Osteoblast (primary cell): Measurements from ENCODE around the gene SAMD4A. TPM values are rescaled to one million over a fixed set of nuclear protein-coding genes. Genes with fewer than 3 reads are reported as not detected.

ENCODE experiments used
- DNase-seq: peaks from one replicate; pipeline ENCODE4 v3.0.0; 2011; ENCODE audit warnings: low spot score, mixed read lengths; ENCODE audit not compliant: insufficient read length; ENCODE audit errors: missing footprints
- H2AFZ ChIP-seq: 2 replicates; pipeline ENCODE4 v1.6.0; 2011; ENCODE audit warnings: mild to moderate bottlenecking, low read length
- H3K27ac ChIP-seq: 2 replicates; pipeline ENCODE4 v1.5.1; 2011; ENCODE audit warnings: mild to moderate bottlenecking, low read depth, low read length, moderate library complexity
- H3K27me3 ChIP-seq: 2 replicates; pipeline ENCODE4 v1.6.0; 2012; ENCODE audit warnings: mild to moderate bottlenecking, control low read depth, inconsistent platforms, low read length, moderate library complexity; ENCODE audit not compliant: insufficient read depth
- H3K36me3 ChIP-seq: 2 replicates; pipeline ENCODE4 v1.5.1; 2011; ENCODE audit warnings: mild to moderate bottlenecking, low read length, control low read depth, moderate library complexity; ENCODE audit not compliant: insufficient read depth
- H3K4me1 ChIP-seq: 2 replicates; pipeline ENCODE4 v1.5.1; 2011; ENCODE audit warnings: mild to moderate bottlenecking, low read length, control low read depth, moderate library complexity; ENCODE audit not compliant: insufficient read depth
- H3K4me2 ChIP-seq: 2 replicates; pipeline ENCODE4 v1.6.0; 2011; ENCODE audit warnings: mild to moderate bottlenecking, low read length; ENCODE audit not compliant: insufficient read depth
- H3K4me3 ChIP-seq: fragments of 200-600 bp; sonication (generic); 3 replicates; pipeline ENCODE4 v1.5.1; 2012; ENCODE audit warnings: mild to moderate bottlenecking, low read length, inconsistent platforms; ENCODE audit not compliant: insufficient read depth
- H3K79me2 ChIP-seq: 2 replicates; pipeline ENCODE4 v1.6.0; 2012; ENCODE audit warnings: mild to moderate bottlenecking, low read length, control low read depth, inconsistent platforms; ENCODE audit not compliant: insufficient read depth
- H3K9me3 ChIP-seq: 2 replicates; pipeline ENCODE4 v1.5.1; 2011; ENCODE audit warnings: low read depth, low read length, control low read depth
- H4K20me1 ChIP-seq: 2 replicates; pipeline ENCODE4 v1.6.0; 2012; ENCODE audit warnings: mild to moderate bottlenecking, low read length, control low read depth; ENCODE audit not compliant: insufficient read depth
- total RNA-seq: library from RNA; depleted of rRNA; stranded (reverse); fragments of >200 nt; gene quantifications from 2 replicates; pipeline ENCODE4 v1.2.3, GENCODE V29; 2012
- TF ChIP-seq, protein P1 (sequence below): IDR thresholded peaks from 2 replicates; pipeline ENCODE4 v1.5.1; 2011; ENCODE audit warnings: mild to moderate bottlenecking, low read depth, low read length, moderate library complexity; ENCODE audit errors: extremely low read depth

Gene SAMD4A
- total RNA-seq, 1 donor: 26.1 TPM

- DNase-seq: no peak
- no peak overlapping the region for H3K4me3 ChIP-seq
- H3K36me3 ChIP-seq: no peaks in the 10 kb centered on the region
- H3K9me3 ChIP-seq: no peaks in the 10 kb centered on the region
- TF ChIP-seq, protein P1, sequence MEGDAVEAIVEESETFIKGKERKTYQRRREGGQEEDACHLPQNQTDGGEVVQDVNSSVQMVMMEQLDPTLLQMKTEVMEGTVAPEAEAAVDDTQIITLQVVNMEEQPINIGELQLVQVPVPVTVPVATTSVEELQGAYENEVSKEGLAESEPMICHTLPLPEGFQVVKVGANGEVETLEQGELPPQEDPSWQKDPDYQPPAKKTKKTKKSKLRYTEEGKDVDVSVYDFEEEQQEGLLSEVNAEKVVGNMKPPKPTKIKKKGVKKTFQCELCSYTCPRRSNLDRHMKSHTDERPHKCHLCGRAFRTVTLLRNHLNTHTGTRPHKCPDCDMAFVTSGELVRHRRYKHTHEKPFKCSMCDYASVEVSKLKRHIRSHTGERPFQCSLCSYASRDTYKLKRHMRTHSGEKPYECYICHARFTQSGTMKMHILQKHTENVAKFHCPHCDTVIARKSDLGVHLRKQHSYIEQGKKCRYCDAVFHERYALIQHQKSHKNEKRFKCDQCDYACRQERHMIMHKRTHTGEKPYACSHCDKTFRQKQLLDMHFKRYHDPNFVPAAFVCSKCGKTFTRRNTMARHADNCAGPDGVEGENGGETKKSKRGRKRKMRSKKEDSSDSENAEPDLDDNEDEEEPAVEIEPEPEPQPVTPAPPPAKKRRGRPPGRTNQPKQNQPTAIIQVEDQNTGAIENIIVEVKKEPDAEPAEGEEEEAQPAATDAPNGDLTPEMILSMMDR: no peak
- peaks cover 23% of the 10 kb centered on the region for H3K4me1 ChIP-seq
- no peak overlapping the region for H3K4me2 ChIP-seq
- no peak overlapping the region for H2AFZ ChIP-seq
- no peaks in the 10 kb centered on the region for H4K20me1 ChIP-seq
- peaks cover 46% of the 10 kb centered on the region for H3K79me2 ChIP-seq
- no peaks in the 10 kb centered on the region for H3K27me3 ChIP-seq
- no peak overlapping the region for H3K27ac ChIP-seq
Measured at GRCh38 chr14:54708982-54709381, 142.1 kb downstream of the SAMD4A start.

DNA sequence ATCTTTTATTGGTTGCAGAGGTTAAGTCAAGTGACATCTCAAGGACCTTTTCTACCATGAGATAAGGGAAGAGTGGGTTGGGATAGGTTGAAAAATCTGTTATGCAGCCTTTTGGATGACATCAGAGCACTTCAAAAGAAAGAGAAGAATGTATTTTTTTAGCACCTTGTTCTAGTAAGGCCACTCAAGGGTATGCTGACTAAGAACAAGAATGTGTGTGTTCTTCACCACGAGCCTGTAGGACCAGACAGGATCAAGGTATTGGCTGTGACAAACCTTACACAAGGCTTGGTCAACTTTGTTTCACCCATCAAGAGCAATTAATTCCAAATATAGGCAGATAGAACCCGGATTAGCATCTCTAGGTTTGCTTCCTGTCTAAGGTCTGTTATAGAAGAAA, 142.5 kb downstream of the SAMD4A start:
- Histone ChIP-seq H3K4me2 (no peak overlapping the region), H3K27me3 (no peaks in the 10 kb centered on the region), H3K79me2 (peaks cover 46% of the 10 kb centered on the region), H3K27ac (no peak overlapping the region), H4K20me1 (peaks cover under 1% of the 10 kb centered on the region), H3K9me3 (no peaks in the 10 kb centered on the region), H3K4me1 (peaks cover 23% of the 10 kb centered on the region), H3K36me3 (no peaks in the 10 kb centered on the region), H2AFZ (no peak overlapping the region), H3K4me3 (no peak overlapping the region)
- DNase-seq: no peak
- TF ChIP-seq, protein P1: no peak

GRCh38 chr14:54709867-54710266, 142.9 kb downstream of the SAMD4A start:
- H3K36me3 ChIP-seq: no peaks in the 10 kb centered on the region
- H4K20me1 ChIP-seq: peaks cover 2% of the 10 kb centered on the region
- H3K4me3 ChIP-seq: no peak overlapping the region
- H2AFZ ChIP-seq: no peak overlapping the region
- H3K9me3 ChIP-seq: no peaks in the 10 kb centered on the region
- H3K27ac ChIP-seq: no peak overlapping the region
- H3K4me1 ChIP-seq: peaks cover 24% of the 10 kb centered on the region
- H3K27me3 ChIP-seq: no peaks in the 10 kb centered on the region
- H3K4me2 ChIP-seq: no peak overlapping the region
- H3K79me2 ChIP-seq: peaks cover 45% of the 10 kb centered on the region
- no peak for DNase-seq
- TF ChIP-seq, protein P1: no peak

DNA sequence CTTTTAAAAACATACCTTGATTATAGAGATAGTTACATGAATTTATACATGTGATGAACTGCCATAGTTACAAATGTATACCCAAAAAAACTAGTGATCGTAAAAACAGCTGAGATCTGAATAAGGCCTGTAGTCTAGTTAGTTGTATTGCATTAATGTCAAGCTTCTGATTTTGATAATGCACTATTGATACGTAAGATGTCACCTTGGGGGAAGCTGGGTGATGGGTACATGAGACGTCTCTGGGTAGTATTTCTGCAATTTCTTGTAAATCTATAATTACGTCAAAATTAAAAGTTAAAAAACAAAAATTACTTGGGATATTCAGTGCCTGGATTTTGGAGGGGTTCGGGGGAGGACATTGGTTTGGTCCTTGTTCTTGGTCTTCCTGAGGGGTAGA, 144.4 kb downstream of the SAMD4A start:
- peaks cover 2% of the 10 kb centered on the region for H4K20me1 ChIP-seq
- H3K27me3 ChIP-seq: no peaks in the 10 kb centered on the region
- no peak overlapping the region for H3K4me3 ChIP-seq
- TF ChIP-seq, protein P1: no peak
- H3K27ac ChIP-seq: no peak overlapping the region
- H3K36me3 ChIP-seq: no peaks in the 10 kb centered on the region
- no peak overlapping the region for H2AFZ ChIP-seq
- no peak for DNase-seq
- peaks cover 41% of the 10 kb centered on the region for H3K79me2 ChIP-seq
- H3K9me3 ChIP-seq: no peaks in the 10 kb centered on the region
- peaks cover 37% of the 10 kb centered on the region for H3K4me1 ChIP-seq
- H3K4me2 ChIP-seq: no peak overlapping the region
